Right kidney (tissue), 1 donor: ENCODE data around the gene BRME1.

ENCODE experiments used
- DNase-seq: peaks from one replicate; pipeline ENCODE4 v3.0.0-alpha.2; 2016

The BRME1 gene

GRCh38 chr19:13844130-13844631, 61.7 kb downstream of the BRME1 start:
- DNase-seq = no peak

DNA sequence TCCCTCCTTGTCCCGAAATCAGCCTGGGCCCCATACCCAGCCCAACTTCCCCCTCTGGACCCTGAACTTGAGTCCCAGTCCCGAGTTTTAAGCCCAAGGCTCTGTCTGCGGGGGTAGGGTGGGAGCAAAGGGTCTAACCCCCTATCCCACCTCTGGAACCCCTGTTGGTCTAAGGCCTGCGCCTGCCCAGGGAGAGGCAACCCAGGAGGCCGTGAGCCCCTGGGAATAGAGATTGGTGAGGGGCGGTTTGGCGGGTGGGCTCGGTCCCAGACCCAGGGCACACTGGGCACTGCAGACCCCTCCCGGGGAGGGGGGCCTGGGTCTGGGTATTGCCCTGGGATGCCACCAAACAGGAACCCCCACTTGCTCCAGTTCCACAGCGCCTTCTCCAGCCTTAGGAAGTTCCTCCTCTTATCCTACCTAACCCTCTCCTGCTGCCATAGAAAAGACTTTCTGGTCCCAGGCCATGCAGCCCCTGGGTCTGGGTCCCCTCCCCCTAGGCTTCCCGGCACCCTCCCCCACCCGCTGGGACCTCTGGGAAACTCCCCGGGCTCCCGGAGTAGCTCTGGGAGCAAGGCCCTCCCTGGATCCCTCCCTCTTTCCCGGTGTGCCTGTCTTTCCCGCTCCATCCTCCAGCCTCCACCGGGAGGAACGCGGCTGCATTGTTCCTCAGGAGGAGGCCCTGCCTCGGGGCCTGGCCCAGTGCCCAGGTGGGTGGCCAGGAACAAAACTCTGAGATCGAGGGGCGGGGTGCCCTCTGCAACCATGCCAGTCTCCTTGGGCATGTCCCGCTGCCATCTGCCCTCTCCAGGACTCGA, 62.6 kb downstream of the BRME1 start:
- peak; percentile 74 for DNase-seq

- DNase-seq = peak; percentile 78
These were observed 63.4 kb downstream of the BRME1 start for GRCh38 chr19:13842291-13843103.

- DNase-seq = no peak
These were observed 64.0 kb downstream of the BRME1 start for GRCh38 chr19:13841962-13842290.

DNA sequence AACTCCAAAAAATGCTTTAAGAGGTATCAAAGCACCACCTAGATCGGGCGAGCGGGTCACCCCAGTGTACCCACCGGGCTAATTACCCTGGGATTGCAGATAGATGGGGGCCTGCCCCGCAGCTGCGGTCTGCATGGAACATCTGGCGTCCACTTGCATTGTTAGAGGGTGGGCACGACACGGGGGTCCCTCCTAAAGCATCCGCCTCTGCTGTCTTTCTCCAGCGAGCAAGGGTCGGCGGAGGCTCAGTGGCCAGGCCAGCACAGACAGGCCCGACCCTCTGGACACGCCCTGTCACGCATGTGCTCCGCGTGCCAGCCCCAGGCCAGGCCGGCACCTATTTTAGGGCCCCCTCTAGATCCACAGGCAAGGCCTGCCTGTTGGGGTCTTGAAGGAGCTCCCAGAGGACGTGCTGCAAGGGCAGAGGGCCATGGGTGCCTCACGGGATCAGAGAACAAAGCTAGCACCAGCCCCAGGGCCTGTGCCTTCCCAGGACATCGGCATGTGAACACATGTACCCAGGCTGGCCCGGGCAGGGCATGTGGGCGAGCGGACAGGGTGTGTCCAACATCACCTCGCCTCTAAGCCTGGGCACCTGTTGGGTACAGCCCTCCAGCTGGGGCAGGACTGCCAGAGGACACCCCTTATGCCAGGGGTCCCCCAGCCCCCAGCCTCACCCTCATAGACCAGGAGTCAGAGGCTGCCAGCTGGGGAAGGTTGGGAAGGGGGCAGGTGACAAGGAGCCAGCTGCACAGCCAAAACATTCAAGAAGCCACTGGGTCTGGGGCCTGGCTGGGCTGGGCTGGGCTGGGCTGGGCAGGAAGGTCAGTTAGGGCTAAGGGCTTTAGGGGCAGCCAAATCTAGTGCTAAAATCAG, 64.6 kb downstream of the BRME1 start:
- DNase-seq = no peak

DNA sequence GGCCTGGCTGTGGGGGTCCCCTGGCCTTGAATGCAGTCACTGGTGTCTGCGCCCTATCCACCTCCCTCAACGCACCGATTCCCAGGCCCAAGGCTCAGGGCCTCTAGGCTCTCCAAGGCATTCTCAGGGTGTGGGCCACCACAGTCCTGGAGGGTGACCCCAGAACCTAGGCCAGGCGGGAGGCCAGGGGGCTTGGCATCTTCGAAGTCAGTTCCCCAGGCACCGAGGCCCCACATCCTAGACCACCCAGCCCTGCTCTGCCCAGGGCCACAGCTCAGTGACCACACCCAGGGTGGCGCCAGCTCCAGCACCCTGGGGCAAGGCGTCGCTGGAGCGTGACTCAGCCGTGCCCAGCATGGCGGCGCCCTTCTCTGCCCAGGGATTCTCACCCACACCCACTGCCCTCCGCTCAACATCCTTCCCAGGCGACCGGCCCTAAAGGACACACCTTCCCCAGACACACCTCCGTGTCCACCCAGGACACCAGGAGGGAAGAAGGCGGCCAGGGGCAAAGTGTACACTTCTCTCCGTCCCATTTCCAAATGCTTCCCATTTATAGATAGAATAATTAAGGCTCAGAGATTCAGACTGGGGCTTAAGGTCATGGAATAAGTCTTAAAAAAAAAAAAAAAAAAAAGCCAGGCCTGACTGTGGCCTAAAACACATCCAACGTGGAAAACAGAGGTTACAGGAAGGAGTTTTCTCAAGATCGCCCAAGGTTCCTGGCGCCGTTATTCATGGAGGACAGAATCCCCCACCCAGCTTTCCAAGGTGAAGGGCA, 65.4 kb downstream of the BRME1 start:
- DNase-seq = no peak

GRCh38 chr19:13839938-13840304, 66.0 kb downstream of the BRME1 start:
- DNase-seq = no peak

DNA sequence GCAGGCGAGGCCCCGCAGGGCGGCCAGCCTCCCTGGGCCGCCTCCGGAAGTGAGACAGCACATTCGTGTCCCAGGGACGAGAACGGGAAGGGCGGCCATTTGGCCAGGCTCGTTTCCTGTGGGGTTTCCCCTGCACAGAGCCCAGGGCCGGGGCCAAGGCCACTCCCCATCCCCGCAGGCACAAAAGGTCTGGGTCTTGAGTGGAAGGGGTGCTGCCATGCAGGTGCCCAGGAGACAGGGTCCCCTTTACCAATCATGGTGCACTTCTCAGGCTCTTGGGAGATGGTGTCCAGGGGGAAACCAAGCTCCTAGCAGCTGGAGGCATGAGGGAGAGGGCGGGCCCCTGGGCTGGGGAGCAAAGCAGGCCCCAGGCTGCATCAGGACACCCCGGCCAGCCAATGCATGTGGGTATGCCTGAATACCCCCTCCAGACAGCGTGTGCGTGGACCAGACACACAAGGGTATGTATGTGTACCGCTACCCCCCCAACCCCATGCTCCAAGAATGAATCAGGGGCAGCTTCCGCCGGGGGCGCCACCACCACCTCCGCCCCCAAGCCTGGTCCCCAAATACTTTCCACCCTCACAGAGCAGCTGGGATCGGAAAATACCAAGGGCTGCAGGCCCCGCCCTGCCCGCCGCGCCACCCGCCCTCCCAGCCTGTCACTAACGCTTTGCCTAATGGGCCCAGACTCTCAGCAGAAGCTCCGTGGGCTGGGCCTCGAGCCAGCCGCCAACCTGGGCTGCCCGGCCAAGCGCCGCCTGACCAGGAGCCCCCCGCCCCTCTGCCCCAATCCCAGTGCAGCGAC, 66.6 kb downstream of the BRME1 start:
- DNase-seq = peak; percentile 63

- DNase-seq = no peak
These were observed 67.3 kb downstream of the BRME1 start for GRCh38 chr19:13838435-13839129.

GRCh38 chr19:13835791-13836723, 69.9 kb downstream of the BRME1 start:
- peak; percentile 39 for DNase-seq

GRCh38 chr19:13834244-13835069, 71.5 kb downstream of the BRME1 start:
- no peak for DNase-seq

DNA sequence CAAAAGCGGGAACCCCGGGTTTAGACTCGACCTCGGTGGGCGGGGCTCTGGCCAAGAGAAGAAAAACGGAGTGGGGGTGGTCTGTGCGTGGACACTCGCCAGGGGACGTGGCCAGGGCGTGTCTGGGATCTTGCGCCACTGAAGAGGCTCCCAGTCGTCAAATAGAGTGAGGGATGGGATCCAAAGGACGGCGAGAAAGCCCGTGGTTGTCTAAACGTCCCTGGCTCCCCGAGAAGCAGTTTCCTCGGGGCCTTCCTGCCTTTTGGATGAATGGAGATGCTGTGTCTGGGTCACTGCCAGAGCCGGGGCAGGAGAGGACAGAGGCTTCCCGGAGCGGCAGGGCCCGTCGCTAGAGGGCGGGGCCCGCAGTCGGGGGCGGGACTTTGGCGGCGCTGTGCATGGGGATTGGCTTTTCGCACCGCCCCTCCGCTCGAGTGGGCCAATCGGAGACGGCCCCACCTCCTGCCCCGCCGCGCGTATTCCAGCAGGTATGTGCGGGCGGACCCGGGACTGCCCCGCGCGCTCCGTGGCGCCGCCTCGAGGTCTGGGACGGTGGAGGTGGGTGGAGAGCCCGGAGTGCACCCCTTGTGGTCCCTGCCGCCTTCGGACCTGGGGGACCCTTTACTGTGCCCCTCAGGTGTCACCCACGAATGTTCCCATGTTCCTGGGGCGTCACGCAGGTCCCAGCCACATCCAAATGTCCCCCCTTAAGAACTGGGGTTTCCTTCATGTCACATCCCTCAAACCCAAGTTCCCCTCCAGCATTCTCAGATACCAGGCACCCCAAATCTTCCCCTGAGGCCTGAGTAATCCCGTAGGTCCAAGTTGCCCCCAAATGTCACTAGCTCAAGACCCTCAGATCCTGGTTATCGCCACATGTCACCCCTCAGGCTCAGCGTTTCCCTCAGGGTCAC, 72.3 kb downstream of the BRME1 start:
- DNase-seq = peak; percentile 86
